ENCODE data around the gene SGCA. TPM values are rescaled to one million over a fixed set of nuclear protein-coding genes. Genes with fewer than 3 reads are reported as not detected.

Gene SGCA
- total and polyA plus RNA-seq, 2 of the 13 experiments (the other 11 are each of a cell fraction or from before 2014, with no cell fraction given): not detected

DNA sequence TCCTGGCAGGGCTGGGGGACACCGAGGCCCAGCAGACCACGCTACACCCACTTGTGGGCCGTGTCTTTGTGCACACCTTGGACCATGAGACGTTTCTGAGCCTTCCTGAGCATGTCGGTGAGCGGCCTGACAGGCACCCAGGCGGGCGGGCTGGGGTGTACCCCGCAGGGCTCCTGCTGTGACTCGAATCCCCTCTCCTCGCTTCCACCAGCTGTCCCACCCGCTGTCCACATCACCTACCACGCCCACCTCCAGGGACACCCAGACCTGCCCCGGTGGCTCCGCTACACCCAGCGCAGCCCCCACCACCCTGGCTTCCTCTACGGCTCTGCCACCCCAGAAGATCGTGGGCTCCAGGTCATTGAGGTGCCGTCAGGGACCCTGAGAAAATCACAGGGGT lies 1.6 kb downstream of the SGCA start (continued):
- TF ChIP-seq, protein P1, sequence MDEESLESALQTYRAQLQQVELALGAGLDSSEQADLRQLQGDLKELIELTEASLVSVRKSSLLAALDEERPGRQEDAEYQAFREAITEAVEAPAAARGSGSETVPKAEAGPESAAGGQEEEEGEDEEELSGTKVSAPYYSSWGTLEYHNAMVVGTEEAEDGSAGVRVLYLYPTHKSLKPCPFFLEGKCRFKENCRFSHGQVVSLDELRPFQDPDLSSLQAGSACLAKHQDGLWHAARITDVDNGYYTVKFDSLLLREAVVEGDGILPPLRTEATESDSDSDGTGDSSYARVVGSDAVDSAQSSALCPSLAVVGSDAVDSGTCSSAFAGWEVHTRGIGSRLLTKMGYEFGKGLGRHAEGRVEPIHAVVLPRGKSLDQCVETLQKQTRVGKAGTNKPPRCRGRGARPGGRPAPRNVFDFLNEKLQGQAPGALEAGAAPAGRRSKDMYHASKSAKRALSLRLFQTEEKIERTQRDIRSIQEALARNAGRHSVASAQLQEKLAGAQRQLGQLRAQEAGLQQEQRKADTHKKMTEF (CRISPR knock-in tag; IDR thresholded peaks at IDR 0.05): no peak
- no peak for TF ChIP-seq SNRNP70 (IDR thresholded peaks at IDR 0.05; ENCODE audit: low read depth, low read length)

DNA sequence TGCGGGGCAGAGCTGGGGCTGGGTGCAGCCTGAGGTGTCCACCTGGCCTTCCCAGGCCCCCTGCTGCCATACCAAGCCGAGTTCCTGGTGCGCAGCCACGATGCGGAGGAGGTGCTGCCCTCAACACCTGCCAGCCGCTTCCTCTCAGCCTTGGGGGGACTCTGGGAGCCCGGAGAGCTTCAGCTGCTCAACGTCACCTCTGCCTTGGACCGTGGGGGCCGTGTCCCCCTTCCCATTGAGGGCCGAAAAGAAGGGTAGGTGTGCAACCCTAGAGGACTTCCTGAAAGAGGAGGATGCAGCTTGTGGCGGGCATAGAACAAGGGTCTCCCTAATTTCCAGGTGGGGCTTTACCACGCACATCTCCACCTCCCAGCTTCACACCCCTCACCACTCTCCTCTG lies 2.5 kb downstream of the SGCA start:
- TF ChIP-seq ZNF382 (CRISPR knock-in tag; IDR thresholded peaks at IDR 0.05; ENCODE audit: borderline replicate concordance) (no peak), ETV5 (CRISPR knock-in tag; IDR thresholded peaks at IDR 0.05; ENCODE audit: borderline replicate concordance) (no peak), KDM5A (IDR thresholded peaks at IDR 0.05; ENCODE audit: borderline replicate concordance, low read length) (no peak), ZBTB10 (CRISPR knock-in tag; IDR thresholded peaks at IDR 0.05; ENCODE audit: borderline replicate concordance) (no peak), ZNF660 (CRISPR knock-in tag; IDR thresholded peaks at IDR 0.05; ENCODE audit: borderline replicate concordance, low read depth) (no peak), NCOA5 (CRISPR knock-in tag; IDR thresholded peaks at IDR 0.05) (no peak), SKIL (CRISPR knock-in tag; IDR thresholded peaks at IDR 0.05; ENCODE audit: borderline replicate concordance) (no peak), ZNF550 (CRISPR knock-in tag; IDR thresholded peaks at IDR 0.05; ENCODE audit: borderline replicate concordance) (no peak), NR3C1 (CRISPR knock-in tag; IDR thresholded peaks at IDR 0.05) (no peak), U2AF1 (optimal IDR thresholded peaks at IDR 0.05; ENCODE audit: low read depth, low read length) (no peak), GATAD2A (CRISPR knock-in tag; IDR thresholded peaks at IDR 0.05) (no peak), ZNF547 (CRISPR knock-in tag; IDR thresholded peaks at IDR 0.05) (no peak), ONECUT2 (CRISPR knock-in tag; IDR thresholded peaks at IDR 0.05) (no peak), ZNF546 (CRISPR knock-in tag; conservative IDR thresholded peaks at IDR 0.05) (no peak)
- H4K20me1 ChIP-seq (ENCODE audit: insufficient read depth, low read length): no peaks in the 10 kb centered on the region
- H3K79me2 ChIP-seq (ENCODE audit: insufficient read depth, low read length): no peaks in the 10 kb centered on the region
- no peaks in the 10 kb centered on the region for H3K36me3 ChIP-seq (replicated peaks in 1 of 2; ENCODE audit: control insufficient read depth in 1 of 2, insufficient read depth in 2 of 2, low read length in 2 of 2)
- H3K4me1 ChIP-seq (ENCODE audit: insufficient read depth, low read length): peaks cover 24% of the 10 kb centered on the region
- ChIA-PET CTCF (ENCODE audit: low intra/inter-chr PET ratio, low total read pairs) (interaction anchor here (0.7 to 4.0 kb wide), 4 partner anchors 10 to 102 kb away, joined by 3 to 36 read pairs (median 11); no protein-coding TSS in a partner anchor), POLR2A (no interaction called here)
- in situ Hi-C loops (cut with HindIII; ENCODE audit: extremely low pct_ligation_motif_present, low pct_unique_long_range_greater_than_20kb) (no loop called here), intact Hi-C loops (cut with micrococcal nuclease; ENCODE audit: unreplicated experiment) (no loop called here)
- H2AFZ ChIP-seq (ENCODE audit: low read length): no peak overlapping the region
- H3K27me3 ChIP-seq (ENCODE audit: control insufficient read depth in 1 of 2, insufficient read depth in 2 of 2, low read length in 2 of 2): peaks cover 11 to 50% of the 10 kb centered on the region in 2 experiments; a peak in 3 of 5 replicates
- FAIRE-seq: no peak
- no peaks in the 10 kb centered on the region for H3K9me3 ChIP-seq (ENCODE audit: low read length)
- H3K9ac ChIP-seq (ENCODE audit: insufficient read depth, low read depth, low read length): no peak overlapping the region
- no peak overlapping the region for H3K4me2 ChIP-seq (ENCODE audit: low read depth, low read length)
- ATAC-seq: no peak
- no peak overlapping the region for H3K4me3 ChIP-seq (replicated peaks in 1 of 3; ENCODE audit: insufficient read depth in 1 of 3, low read depth in 2 of 3, low read length in 3 of 3)
- BruUV-seq (replicated peaks): no TSS peak
- WGBS (ENCODE audit: low lambda C conversion rate): 22% methylated on average over 5 of the region's 13 CpGs
- DNase-seq (ENCODE audit: low spot score): no peak
- no peak overlapping the region for H3K27ac ChIP-seq (ENCODE audit: extremely low read length, insufficient read depth, low read length)
